ENCODE results near the gene ITPRIP.
A peak's percentile ranks its signal among the peaks of the same experiment; 100 is the strongest.

The ITPRIP gene

GRCh38 chr10:104267721-104268404 lies 70.4 kb downstream of the ITPRIP start:
- TF ChIP-seq ZNF114 (tag by site-specific recombination; IDR thresholded peaks at IDR 0.05) (no peak), ZSCAN16 (tag by site-specific recombination; IDR thresholded peaks at IDR 0.05) (no peak), ZNF398 (tag by site-specific recombination; IDR thresholded peaks at IDR 0.05) (no peak), ZNF366 (tag by site-specific recombination; conservative IDR thresholded peaks at IDR 0.05) (peak; percentile 33), ZNF548 (tag by site-specific recombination; IDR thresholded peaks at IDR 0.05) (no peak), ZNF184 (tag by site-specific recombination; IDR thresholded peaks at IDR 0.05) (peak; percentile 44; the same call in 1 of the 2 replicates), PRDM1 (tag by site-specific recombination; IDR thresholded peaks at IDR 0.05) (no peak), ZNF292 (tag by site-specific recombination; IDR thresholded peaks at IDR 0.05; ENCODE audit: borderline replicate concordance, low read depth) (no peak)
- Histone ChIP-seq H3K27ac (ENCODE audit: extremely low read depth, low read depth, low read length) (no peak overlapping the region; the same call in 1 of the 2 replicates), H3K9me3 (ENCODE audit: control insufficient read depth, insufficient read depth, low read depth, low read length) (no peaks in the 10 kb centered on the region), H3K36me3 (ENCODE audit: control insufficient read depth in 2 of 2, insufficient read depth in 1 of 2, low read length in 2 of 2) (peaks cover 30 to 57% of the 10 kb centered on the region in 2 experiments), H3K4me1 (ENCODE audit: control insufficient read depth, insufficient read depth, low read length) (0 out of 2 replicates have a peak, but pooled peaks cover 2% of the 10 kb centered on the region), H3K4me3 (ENCODE audit: low read depth, low read length) (peak overlapping the region; percentile 94)
- POLR2A ChIA-PET, result interaction anchor here (1.3 to 4.0 kb wide), 2 partner anchors 10 to 14 kb away, joined by 4 to 44 read pairs; partner anchors contain the start of gene GSTO1
- CTCF ChIA-PET, result interaction anchor here (0.7 to 1.0 kb wide), 3 partner anchors 10 to 322 kb away, joined by 3 to 5 read pairs (median 4); no protein-coding TSS in a partner anchor

GRCh38 chr10:104264783-104265182 lies 73.5 kb downstream of the ITPRIP start:
- no peak overlapping the region for H3K27ac ChIP-seq (ENCODE audit: extremely low read depth, low read depth, low read length)
- no peak overlapping the region for H3K4me3 ChIP-seq (ENCODE audit: low read depth, low read length)
- TF ChIP-seq ZXDB (tag by site-specific recombination; IDR thresholded peaks at IDR 0.05) (no peak), ZNF701 (tag by site-specific recombination; IDR thresholded peaks at IDR 0.05) (no peak)
- peaks cover 55 to 88% of the 10 kb centered on the region in 2 experiments for H3K36me3 ChIP-seq (ENCODE audit: control insufficient read depth in 2 of 2, insufficient read depth in 1 of 2, low read length in 2 of 2)
- ChIA-PET POLR2A (interaction anchor here (3.1 kb wide), 1 partner anchor 10 kb away, joined by 10 read pairs; the partner anchor contains the start of gene GSTO1), CTCF (interaction anchor here (4.7 kb wide), 1 partner anchor 10 kb away, joined by 21 read pairs; no protein-coding TSS in a partner anchor)
- H3K4me1 ChIP-seq (ENCODE audit: control insufficient read depth, insufficient read depth, low read length), result 0 out of 2 replicates have a peak, but pooled peaks cover 2% of the 10 kb centered on the region
- H3K9me3 ChIP-seq (ENCODE audit: control insufficient read depth, insufficient read depth, low read depth, low read length), result no peaks in the 10 kb centered on the region

GRCh38 chr10:104262055-104262454 lies 76.2 kb downstream of the ITPRIP start:
- TF ChIP-seq ZBTB17 (tag by site-specific recombination; IDR thresholded peaks at IDR 0.05) (peak; percentile 36; the same call in 1 of the 2 replicates), IKZF3 (tag by site-specific recombination; IDR thresholded peaks at IDR 0.05) (no peak)
- POLR2A ChIA-PET, result interaction anchor here (3.1 kb wide), 1 partner anchor 7 kb away, joined by 10 read pairs; the partner anchor contains the start of gene GSTO1

DNA sequence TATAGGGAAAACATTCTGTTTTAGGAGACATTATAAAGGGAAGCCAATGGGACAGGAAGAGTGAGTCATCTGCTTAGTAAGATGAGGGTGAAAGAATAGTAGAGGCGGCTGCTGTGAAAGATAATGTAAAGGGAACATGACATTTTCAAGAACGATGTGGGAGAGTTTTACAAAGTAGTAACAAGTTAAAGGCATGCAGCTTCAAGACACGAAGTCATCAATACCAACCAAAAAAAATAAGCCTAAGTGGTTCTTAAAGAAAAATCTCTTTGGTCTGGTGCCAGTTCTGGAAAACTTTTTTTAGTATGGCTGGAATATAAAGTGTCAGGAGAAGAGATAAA lies 77.5 kb downstream of the ITPRIP start:
- peak; percentile 36; the same call in 1 of the 2 replicates for TF ChIP-seq PRDM6 (tag by site-specific recombination; IDR thresholded peaks at IDR 0.05)
- TF ChIP-seq ZNF473 (tag by site-specific recombination; IDR thresholded peaks at IDR 0.05), result no peak
- TF ChIP-seq PRDM1 (tag by site-specific recombination; IDR thresholded peaks at IDR 0.05), result peak; percentile 67
- H3K9me3 ChIP-seq (ENCODE audit: control insufficient read depth, insufficient read depth, low read depth, low read length), result no peaks in the 10 kb centered on the region
- H3K27ac ChIP-seq (ENCODE audit: extremely low read depth, low read depth, low read length), result no peak overlapping the region
- H3K4me3 ChIP-seq (ENCODE audit: low read depth, low read length), result no peak overlapping the region
- H3K36me3 ChIP-seq (ENCODE audit: control insufficient read depth in 2 of 2, insufficient read depth in 1 of 2, low read length in 2 of 2), result peaks cover 63 to 93% of the 10 kb centered on the region in 2 experiments
- H3K4me1 ChIP-seq (ENCODE audit: control insufficient read depth, insufficient read depth, low read length), result peaks cover 3% of the 10 kb centered on the region; the same call in 1 of the 2 replicates
- ChIA-PET POLR2A (no interaction called here), CTCF (interaction anchor here (0.6 to 2.3 kb wide), 2 partner anchors 13 to 859 kb away, joined by 5 read pairs; no protein-coding TSS in a partner anchor)

More at GRCh38 chr10:104262055-104262454, 76.2 kb downstream of the ITPRIP start:
- Histone ChIP-seq H3K36me3 (ENCODE audit: control insufficient read depth in 2 of 2, insufficient read depth in 1 of 2, low read length in 2 of 2) (peaks cover 74 to 98% of the 10 kb centered on the region in 2 experiments), H3K27ac (ENCODE audit: extremely low read depth, low read depth, low read length) (no peak overlapping the region), H3K4me3 (ENCODE audit: low read depth, low read length) (no peak overlapping the region), H3K4me1 (ENCODE audit: control insufficient read depth, insufficient read depth, low read length) (no peaks in the 10 kb centered on the region), H3K9me3 (ENCODE audit: control insufficient read depth, insufficient read depth, low read depth, low read length) (no peaks in the 10 kb centered on the region)
- CTCF ChIA-PET, result interaction anchor here (1.2 to 2.3 kb wide), 2 partner anchors 11 to 14 kb away, joined by 5 read pairs; no protein-coding TSS in a partner anchor
